Fibroblast of skin of scalp (primary cell): ENCODE measurements around the gene ID2.

Experiments used
- DNase-seq: peaks from one replicate; pipeline ENCODE4 v3.0.0-alpha.2; 2013

The ID2 gene

DNA sequence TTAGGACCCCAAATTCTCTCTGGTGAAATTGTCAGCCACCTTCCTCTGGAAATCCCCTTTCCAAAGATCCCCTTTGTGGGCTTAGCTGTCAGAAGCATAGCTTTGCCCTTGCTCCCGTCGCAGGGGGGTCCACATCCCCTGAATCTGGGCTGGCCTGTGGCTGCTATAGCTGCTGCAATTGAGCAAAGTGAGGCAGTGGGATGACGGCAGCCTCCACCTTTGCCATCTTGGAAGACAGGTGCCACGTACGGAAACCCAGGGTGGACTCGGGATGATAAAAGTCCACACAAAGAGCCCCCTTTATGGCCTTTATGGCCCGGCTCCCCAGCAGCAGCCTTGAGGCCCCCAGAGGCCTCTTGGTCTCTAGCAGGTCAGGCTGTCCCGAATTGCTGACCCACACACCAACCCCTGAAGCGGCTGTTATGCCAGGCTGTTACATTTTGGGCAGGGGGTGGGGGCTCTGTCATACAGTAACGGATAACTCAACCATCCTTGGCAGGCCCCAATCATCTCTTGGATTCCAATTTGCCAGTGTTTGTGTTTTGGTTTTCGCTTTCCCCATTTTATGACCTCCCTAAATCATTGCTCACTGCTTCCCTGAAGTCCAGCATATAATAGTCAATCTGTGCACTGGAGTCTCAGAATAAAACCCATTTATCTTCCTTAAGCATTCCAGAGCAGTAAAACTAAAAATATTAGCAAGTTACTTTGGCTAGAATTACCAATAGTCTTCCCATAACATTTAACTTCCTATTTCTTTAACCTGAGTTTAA is 33.2 kb upstream of the ID2 start:
- DNase-seq, result no peak

DNA sequence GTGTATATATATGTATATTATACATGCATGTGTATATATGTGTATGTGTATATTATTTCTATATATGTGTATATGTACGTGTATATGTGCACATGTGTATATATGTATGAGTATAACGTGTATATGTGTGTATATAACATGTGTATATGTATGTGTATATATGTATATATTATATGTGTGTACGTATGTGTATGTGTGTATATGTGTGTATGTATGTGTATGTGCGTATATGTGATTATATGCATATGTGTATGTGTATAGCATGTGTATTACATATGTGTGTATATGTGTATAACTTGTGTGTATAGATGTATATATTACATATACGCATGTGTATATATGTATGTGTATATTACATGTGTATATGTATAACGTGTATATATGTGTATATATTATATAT is 32.1 kb upstream of the ID2 start:
- DNase-seq, result no peak

DNA sequence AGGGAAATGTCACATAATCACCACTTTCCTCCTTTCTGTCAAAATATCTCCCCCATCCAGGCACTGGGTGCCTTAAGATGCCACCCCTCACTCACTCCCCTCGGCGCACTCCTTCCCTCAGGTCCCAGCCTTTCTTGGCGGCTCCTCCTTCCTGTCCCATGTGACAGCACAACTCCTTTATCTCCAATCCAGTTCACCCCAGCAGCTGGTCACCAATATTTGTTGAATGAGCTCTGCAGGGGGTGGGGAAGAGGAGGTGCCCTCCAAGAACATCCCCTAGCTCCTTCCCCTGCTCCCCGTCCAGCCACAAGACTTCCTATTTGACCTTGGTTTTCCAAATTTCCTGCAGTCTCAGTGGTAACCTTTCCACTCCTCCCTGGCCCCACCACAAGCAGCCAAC is 31.6 kb upstream of the ID2 start:
- no peak for DNase-seq

- no peak for DNase-seq
Observed at GRCh38 chr2:8652774-8653426, 29.0 kb upstream of the ID2 start.

DNA sequence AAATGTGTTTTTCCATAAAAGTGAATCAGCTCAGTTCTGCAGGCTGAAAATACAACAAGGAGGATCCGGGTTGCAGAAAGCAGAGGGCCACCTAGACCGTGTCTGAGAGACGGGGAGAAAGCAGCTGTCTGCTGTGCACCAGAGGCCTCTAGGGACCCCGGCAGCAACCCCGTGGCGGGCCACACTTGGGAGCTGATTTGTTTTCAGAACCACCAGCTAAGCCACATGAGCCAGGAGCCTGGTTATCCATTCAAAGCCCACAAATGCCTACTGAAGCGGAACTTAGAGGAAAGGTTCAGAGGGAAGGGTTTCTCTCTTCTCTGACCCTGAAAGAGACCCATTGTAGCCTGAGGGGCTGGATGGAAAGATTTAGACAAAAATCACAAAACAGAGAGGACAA is 28.4 kb upstream of the ID2 start:
- no peak for DNase-seq

- DNase-seq, result no peak
Observed at GRCh38 chr2:8654041-8654440, 27.8 kb upstream of the ID2 start.

- DNase-seq, result no peak
Observed at GRCh38 chr2:8654483-8654882, 27.4 kb upstream of the ID2 start.

- DNase-seq, result peak; percentile 76
Observed at GRCh38 chr2:8656160-8656641, 25.7 kb upstream of the ID2 start.

GRCh38 chr2:8656811-8657210 is 25.0 kb upstream of the ID2 start:
- no peak for DNase-seq

- DNase-seq, result no peak
Observed at GRCh38 chr2:8657423-8658062, 24.3 kb upstream of the ID2 start.

DNA sequence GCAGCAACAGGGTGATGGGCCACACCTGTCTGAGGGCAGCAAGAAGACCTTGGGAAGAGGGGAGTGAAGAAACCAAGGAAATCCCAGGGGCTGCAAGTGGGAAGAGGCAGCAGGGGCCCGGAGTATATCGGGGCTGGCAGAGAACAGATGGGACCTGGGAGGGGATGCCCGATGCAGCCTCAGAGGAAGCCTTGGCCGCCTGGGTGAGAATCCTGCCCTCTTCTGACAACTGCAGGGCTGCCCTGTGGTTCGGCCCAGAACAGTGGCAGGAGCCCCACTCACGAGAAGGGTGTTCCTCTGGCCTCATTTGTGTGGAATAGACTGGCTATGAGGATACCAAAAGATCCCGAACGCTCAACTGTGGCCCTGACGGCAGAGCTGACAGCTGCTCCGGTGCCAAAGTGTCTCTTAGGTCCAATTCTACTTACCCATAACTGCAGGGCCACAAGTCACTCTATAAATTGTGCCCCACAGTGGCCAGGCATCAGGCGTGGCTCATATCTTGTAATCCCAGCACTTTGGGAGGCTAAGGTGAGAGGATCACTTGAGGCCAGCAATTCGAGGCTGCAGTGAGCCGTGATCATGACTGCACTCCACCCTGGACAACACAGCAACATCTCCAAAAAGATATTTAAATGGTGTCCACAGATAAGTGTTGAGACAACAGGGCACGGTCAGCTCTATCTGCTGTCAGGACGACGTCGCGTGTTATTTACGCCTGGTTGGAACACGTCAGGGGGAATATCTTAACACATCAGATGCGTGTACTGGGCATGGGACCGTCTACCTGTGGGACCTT is 23.6 kb upstream of the ID2 start:
- no peak for DNase-seq

DNA sequence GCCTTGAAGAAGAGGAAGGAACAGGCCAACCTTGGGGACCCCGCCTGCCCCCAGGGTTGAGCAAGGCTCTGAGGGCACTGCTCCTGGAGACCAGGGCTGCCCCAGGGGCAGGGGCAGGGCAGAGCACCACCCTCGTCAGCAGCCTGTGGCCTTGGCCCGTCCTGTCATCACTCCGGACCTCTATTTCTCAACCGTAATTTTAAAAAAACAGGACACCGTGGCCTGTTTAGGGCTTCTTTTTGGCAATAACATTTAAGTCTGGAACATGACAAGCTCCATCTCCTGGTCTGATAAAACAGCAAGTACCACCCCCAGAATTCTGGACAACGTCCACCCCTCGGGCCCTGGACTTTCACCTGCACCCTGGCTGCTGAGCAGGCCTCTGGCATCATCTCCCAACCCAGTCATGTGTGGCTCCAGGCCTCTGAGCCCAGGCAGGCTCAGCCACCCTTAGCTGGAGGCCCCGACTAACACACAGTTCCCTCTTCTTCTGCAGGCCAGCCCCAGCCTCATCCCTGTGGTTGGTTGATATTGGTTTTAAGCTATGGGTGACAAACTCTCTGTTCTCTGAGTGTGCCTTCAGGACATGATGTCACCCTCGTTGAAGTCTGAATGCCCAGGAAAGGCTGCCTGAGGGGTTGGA is 22.6 kb upstream of the ID2 start:
- DNase-seq, result no peak

DNA sequence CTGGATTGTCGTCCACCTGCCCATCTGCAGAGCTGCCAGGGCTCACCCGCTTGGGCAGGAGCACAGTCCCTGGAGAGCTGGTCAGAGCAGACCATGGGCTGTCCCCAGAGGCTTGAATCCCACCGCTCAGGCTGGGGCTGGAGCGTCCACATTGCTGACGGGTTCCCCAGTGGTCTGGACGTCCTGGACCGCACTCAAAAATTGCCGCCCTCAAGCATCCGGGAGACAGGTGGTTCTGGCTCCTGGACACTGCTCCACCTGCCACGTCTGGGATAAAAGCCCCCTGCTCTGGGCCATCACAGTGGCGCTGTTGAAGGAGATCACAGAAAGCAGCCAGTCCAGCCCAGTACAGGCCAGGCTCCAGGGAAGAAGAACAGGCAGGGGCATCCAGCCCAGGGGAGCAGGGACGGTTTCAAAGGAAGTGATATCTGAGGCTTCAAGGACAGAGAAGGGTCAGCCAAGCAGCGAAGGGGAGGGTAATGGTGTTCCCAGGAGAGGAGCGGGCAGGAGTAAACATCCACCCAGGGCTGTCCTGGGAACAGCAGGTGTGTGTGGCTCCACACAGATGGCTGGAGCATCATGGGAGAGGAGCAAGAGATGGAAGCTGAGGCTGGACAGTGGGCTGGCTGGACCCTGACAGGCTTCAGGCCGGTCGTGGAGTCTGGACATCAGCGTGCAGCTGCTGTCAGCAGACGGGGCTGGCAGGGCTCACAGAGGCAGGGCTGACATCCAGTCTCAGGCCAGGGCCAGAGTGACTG is 21.9 kb upstream of the ID2 start:
- no peak for DNase-seq

- DNase-seq, result no peak
Observed at GRCh38 chr2:8661235-8661634, 20.6 kb upstream of the ID2 start.

GRCh38 chr2:8661736-8662135 is 20.1 kb upstream of the ID2 start:
- DNase-seq, result peak; percentile 51

DNA sequence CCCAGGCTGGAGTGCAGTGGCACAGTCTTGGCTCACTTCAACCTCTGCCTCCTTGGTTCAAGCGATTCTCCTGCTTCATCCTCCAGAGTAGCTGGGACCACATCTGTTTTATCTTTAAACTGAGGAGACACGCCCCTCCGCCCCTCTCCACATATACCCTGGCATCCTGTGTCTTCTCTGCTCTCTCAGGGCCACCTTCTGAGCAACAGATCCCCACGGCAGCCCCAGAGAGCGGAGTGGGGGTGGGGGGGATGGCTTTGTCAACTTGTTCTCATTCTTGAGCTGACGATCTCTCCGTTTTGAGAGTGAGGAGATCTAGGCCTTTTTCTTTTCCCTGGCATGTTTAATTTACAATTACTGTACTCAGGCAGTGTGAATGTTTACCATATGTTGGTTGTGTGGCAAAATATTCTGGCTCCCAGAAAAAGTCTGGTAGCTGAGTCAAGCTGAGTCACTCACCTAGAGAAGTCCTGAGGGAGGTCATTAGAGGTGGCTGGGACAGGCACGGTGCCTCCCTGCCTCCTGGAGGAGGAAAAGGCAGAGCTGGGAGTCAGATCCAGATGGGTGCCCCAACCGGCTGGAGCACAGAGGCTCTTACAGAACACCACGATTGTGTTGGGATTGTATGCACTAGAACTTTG is 19.5 kb upstream of the ID2 start:
- peak; percentile 81 for DNase-seq

- no peak for DNase-seq
Observed at GRCh38 chr2:8663997-8664396, 17.9 kb upstream of the ID2 start.

DNA sequence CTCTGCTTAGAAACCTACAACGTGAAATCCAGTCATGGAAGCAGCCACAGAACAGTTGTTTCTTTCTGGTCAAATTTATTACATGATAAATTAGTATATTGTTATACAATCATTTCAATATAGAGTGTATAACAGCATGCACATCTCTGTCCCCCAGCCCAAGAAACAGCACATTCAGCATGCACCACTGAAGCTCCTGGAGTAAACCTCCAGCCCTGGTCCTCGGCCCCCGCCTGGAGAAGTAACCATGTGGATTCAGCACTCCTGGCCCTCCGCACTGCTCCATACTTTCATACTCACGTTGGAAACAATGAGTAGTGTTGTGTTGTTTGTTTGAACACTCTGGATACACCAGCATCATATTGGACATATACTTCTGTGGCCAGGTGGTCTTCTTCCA is 15.3 kb upstream of the ID2 start:
- no peak for DNase-seq

DNA sequence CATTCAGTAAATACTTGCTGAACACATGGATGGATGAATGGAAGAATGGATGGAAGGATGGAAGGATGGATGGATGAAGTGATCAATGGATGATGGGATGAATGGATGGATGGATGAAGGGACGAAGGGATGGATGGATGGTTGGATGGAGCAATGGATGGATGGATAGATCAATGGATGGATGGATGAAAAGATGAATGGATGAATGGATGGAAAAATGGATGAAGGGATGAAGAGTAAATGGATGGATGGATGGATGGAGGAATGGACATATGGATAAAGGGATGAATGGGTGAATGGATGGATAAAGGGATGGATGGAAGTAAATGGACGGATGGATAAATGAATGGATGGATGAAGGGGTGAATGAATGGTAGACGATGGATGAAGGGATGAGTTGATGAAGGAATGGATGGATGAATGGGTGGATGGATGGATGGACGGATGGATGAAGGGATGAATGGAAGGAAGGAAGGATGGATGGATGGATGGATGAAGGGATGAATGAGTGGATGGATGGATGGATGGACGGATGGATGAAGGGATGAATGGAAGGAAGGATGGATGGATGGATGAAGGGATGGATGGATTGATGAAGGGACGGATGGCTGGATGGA is 13.9 kb upstream of the ID2 start:
- DNase-seq, result no peak

GRCh38 chr2:8669157-8669817 is 12.6 kb upstream of the ID2 start:
- DNase-seq, result peak; percentile 32
